ENCODE measurements around the gene PLA2G6. TPM values are rescaled to one million over a fixed set of nuclear protein-coding genes. Genes with fewer than 3 reads are reported as not detected.

The PLA2G6 gene
- total and polyA plus RNA-seq, 2 of the 13 experiments (the other 11 are each of a cell fraction or from before 2014, with no cell fraction given) = 4.8 to 11.5 TPM

DNA sequence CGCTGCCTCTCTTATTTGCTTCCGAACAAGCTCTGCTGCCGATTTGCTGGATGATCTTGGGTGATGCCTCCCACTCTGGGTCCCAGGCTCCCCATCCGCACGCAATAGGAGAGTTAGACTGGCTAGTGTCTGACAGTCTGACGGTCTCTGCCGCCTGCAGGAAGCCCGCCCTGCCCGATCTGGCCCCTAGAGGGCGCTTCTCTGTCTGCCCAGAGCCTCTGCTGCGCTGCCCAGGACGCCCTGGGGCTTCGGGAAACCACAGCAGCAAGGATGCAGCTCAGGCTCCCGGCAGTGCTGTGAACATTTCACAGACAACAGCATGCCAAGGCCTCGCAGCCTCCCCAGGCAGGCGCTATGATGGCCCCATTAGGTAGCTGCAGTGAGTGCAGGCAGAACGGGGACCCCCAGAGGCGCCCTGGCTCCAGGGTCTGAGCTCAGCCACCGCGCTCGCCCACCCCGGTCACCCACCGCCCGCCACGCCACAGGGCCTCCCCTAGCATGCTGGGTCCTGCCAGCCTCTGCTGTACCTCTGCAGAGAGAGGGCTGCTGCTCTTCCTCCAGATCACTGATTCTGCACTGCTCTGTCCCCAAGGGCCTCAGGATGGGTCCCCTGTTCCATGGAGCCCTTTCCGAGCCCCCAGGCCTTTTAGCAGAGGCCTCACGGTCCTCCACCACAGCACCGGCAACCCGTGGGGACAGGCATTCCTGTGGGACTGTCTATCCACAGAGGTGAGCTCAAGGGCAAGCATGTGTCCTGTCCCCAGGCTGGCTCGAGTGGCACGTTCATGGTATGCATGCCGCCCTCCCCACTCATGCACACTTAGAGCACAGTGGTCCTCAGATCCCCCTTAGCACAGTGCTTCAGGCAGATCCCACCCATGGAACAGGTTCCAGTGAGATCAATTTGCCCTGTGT is 66.9 kb downstream of the PLA2G6 start (continued):
- no peak for TF ChIP-seq NR2F1 (CRISPR knock-in tag; IDR thresholded peaks at IDR 0.05)
- TF ChIP-seq ZNF749 (CRISPR knock-in tag; IDR thresholded peaks at IDR 0.05; ENCODE audit: borderline replicate concordance) = no peak
- TF ChIP-seq ZNF598 (CRISPR knock-in tag; IDR thresholded peaks at IDR 0.05; ENCODE audit: borderline replicate concordance) = no peak
- TF ChIP-seq ZNF792 (CRISPR knock-in tag; IDR thresholded peaks at IDR 0.05) = no peak
- no peak for TF ChIP-seq MEIS2 (CRISPR knock-in tag; IDR thresholded peaks at IDR 0.05)
- no peak for TF ChIP-seq ZNF207 (IDR thresholded peaks at IDR 0.05; ENCODE audit: borderline replicate concordance)
- peak; percentile 37 for TF ChIP-seq TEAD3 (CRISPR knock-in tag; optimal IDR thresholded peaks at IDR 0.05; ENCODE audit: borderline replicate concordance)
- no peak for TF ChIP-seq HNF1B (CRISPR knock-in tag; IDR thresholded peaks at IDR 0.05)
- no peak for TF ChIP-seq LCORL (IDR thresholded peaks at IDR 0.05)
- no peak for TF ChIP-seq LCORL (CRISPR knock-in tag; IDR thresholded peaks at IDR 0.05)
- no peak for TF ChIP-seq SOX13 (IDR thresholded peaks at IDR 0.05)
- no peak for TF ChIP-seq SOX13 (CRISPR knock-in tag; conservative IDR thresholded peaks at IDR 0.05 in 1 of 2, IDR thresholded peaks at IDR 0.05 in 1 of 2)
- no peak for TF ChIP-seq NFKB2 (CRISPR knock-in tag; IDR thresholded peaks at IDR 0.05; ENCODE audit: borderline replicate concordance)
- no peak for TF ChIP-seq ARID3A (IDR thresholded peaks at IDR 0.05; ENCODE audit: low read depth, low read length)
- TF ChIP-seq HCFC1 (IDR thresholded peaks at IDR 0.05; ENCODE audit: low read depth, low read length) = no peak
- TF ChIP-seq, protein P1, sequence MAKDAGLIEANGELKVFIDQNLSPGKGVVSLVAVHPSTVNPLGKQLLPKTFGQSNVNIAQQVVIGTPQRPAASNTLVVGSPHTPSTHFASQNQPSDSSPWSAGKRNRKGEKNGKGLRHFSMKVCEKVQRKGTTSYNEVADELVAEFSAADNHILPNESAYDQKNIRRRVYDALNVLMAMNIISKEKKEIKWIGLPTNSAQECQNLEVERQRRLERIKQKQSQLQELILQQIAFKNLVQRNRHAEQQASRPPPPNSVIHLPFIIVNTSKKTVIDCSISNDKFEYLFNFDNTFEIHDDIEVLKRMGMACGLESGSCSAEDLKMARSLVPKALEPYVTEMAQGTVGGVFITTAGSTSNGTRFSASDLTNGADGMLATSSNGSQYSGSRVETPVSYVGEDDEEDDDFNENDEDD (CRISPR knock-in tag; IDR thresholded peaks at IDR 0.05; ENCODE audit: borderline replicate concordance) = peak; percentile 18; the same call in 1 of the 2 replicates
- 0 out of 2 replicates have a peak, but pooled peaks have one; percentile 22 for TF ChIP-seq ZBTB21 (CRISPR knock-in tag; IDR thresholded peaks at IDR 0.05)
- no peak for TF ChIP-seq ZNF546 (CRISPR knock-in tag; conservative IDR thresholded peaks at IDR 0.05)
- TF ChIP-seq AHDC1 (CRISPR knock-in tag; IDR thresholded peaks at IDR 0.05; ENCODE audit: borderline replicate concordance) = no peak
- no peak for TF ChIP-seq ZNF367 (CRISPR knock-in tag; IDR thresholded peaks at IDR 0.05; ENCODE audit: borderline replicate concordance)
